Vagina (tissue), 2 donors: ENCODE results near the gene ATP6V1G2. TPM values are rescaled to one million over a fixed set of nuclear protein-coding genes. Genes with fewer than 3 reads are reported as not detected.

Experiments used
- DNase-seq, 2 donors: peaks; one replicate each; pipeline ENCODE4 v3.0.0-alpha.2; 2017; ENCODE audit errors: extremely low spot score in 2 of 2
- H3K27ac ChIP-seq: fragments of 200-600 bp; sonication (generic); one replicate; pipeline ENCODE4 v1.5.1; 2019
- H3K27me3 ChIP-seq: fragments of 200-600 bp; sonication (generic); one replicate; pipeline ENCODE4 v1.5.1; 2019
- H3K36me3 ChIP-seq, 2 donors: fragments of 200-600 bp; sonication (generic); one replicate each; pipeline ENCODE4 v1.5.1; 2017 to 2019
- H3K4me1 ChIP-seq: fragments of 200-600 bp; sonication (generic); one replicate; pipeline ENCODE4 v1.5.1; 2019
- H3K4me3 ChIP-seq, 2 donors: fragments of 200-600 bp; sonication (generic); 1 replicate in 1 of 2; 2 replicates in 1 of 2; pipeline ENCODE4 v1.5.1; 2016 to 2019
- H3K9me3 ChIP-seq: fragments of 200-600 bp; sonication (generic); one replicate; pipeline ENCODE4 v1.5.1; 2019
- CTCF ChIP-seq, 3 experiments: fragments of 450-650 bp in 2 of 3; fragments of 200-600 bp in 1 of 3; sonication (generic) in 1 of 3; IDR thresholded peaks; one replicate each; pipeline ENCODE4 v1.5.1; 2017 to 2019; ENCODE audit warnings: antibody characterized with exemption in 3 of 3, mild to moderate bottlenecking in 2 of 3, moderate library complexity in 2 of 3
- POLR2A ChIP-seq, 2 donors: fragments of 450-650 bp; IDR thresholded peaks; one replicate each; pipeline ENCODE4 v1.6.1; 2017; ENCODE audit warnings: antibody characterized with exemption in 2 of 2, mild to moderate bottlenecking in 2 of 2, moderate library complexity in 2 of 2
- POLR2AphosphoS5 ChIP-seq, 2 donors: sonication (generic); formaldehyde crosslinking; IDR thresholded peaks; one replicate each; pipeline ENCODE4 v1.9.0; 2017; ENCODE audit warnings: antibody characterized with exemption in 2 of 2, mild to moderate bottlenecking in 2 of 2, low read depth in 1 of 2; ENCODE audit not compliant: insufficient read depth in 1 of 2
- intact Hi-C: fragments of 100-400 bp; cut with DNase I; formaldehyde crosslinking; loops from one replicate; pipeline ENCODE4 v1.15.1; 2023
- total RNA-seq: library from RNA; depleted of rRNA; stranded (reverse); fragments of >200 nt; gene quantifications from one replicate; pipeline ENCODE4 v1.2.3, GENCODE V29; 2016

Gene ATP6V1G2
- total RNA-seq, 1 donor from 2014 or later = 5.4 TPM

DNA sequence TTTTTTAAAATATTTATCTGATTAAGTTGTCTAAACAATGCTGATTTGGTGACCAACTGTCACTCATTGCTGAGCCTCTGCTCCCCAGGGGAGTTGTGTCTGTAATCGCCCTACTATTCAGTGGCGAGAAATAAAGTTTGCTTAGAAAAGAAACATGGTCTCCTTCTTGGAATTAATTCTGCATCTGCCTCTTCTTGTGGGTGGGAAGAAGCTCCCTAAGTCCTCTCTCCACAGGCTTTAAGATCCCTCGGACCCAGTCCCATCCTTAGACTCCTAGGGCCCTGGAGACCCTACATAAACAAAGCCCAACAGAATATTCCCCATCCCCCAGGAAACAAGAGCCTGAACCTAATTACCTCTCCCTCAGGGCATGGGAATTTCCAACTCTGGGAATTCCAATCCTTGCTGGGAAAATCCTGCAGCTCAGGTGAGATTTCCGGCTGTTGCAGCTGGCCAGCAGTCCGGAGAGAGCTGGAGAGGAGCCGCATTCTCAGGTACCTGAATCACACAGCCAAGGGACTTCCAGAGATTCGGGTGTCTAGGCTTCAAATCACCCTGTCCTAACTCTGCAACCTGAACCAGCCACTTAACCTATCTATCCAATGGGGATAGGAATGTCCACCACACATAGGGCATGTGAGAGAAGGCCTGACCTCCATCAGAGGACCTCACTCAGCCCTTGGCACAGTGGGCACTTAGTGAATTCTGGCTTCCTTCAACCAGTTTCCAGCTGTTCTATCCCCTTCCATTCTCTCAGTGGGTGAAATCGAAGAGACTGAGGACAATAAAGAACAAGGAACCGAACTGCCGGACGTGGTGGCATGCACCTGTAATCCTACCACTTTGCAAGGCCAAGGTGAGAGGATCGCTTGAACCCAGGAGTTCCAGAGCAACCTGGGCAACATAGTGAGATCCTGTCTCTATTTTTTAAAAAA, 32.0 kb upstream of the ATP6V1G2 start:
- no peak for DNase-seq
- peaks cover 25% of the 10 kb centered on the region for H3K4me1 ChIP-seq
- no peaks in the 10 kb centered on the region for H3K9me3 ChIP-seq
- H3K27ac ChIP-seq = no peak overlapping the region
- H3K27me3 ChIP-seq = no peaks in the 10 kb centered on the region
- intact Hi-C loops = no loop called here
- no peak overlapping the region for H3K4me3 ChIP-seq
- TF ChIP-seq POLR2AphosphoS5 (IDR thresholded peaks at IDR 0.05; ENCODE audit: insufficient read depth in 1 of 2, low read depth in 1 of 2) = no peak
- no peak for TF ChIP-seq POLR2A (IDR thresholded peaks at IDR 0.05)
- H3K36me3 ChIP-seq = no peaks in the 10 kb centered on the region

GRCh38 chr6:31577579-31577966, 31.2 kb upstream of the ATP6V1G2 start:
- Histone ChIP-seq H3K27ac (no peak overlapping the region), H3K4me3 (no peak overlapping the region), H3K27me3 (no peaks in the 10 kb centered on the region), H3K36me3 (no peaks in the 10 kb centered on the region), H3K4me1 (peaks cover 20% of the 10 kb centered on the region), H3K9me3 (no peaks in the 10 kb centered on the region)
- DNase-seq = no peak
- intact Hi-C loops = no loop called here
- TF ChIP-seq CTCF (IDR thresholded peaks at IDR 0.05) (no peak), POLR2A (IDR thresholded peaks at IDR 0.05) (no peak)

DNA sequence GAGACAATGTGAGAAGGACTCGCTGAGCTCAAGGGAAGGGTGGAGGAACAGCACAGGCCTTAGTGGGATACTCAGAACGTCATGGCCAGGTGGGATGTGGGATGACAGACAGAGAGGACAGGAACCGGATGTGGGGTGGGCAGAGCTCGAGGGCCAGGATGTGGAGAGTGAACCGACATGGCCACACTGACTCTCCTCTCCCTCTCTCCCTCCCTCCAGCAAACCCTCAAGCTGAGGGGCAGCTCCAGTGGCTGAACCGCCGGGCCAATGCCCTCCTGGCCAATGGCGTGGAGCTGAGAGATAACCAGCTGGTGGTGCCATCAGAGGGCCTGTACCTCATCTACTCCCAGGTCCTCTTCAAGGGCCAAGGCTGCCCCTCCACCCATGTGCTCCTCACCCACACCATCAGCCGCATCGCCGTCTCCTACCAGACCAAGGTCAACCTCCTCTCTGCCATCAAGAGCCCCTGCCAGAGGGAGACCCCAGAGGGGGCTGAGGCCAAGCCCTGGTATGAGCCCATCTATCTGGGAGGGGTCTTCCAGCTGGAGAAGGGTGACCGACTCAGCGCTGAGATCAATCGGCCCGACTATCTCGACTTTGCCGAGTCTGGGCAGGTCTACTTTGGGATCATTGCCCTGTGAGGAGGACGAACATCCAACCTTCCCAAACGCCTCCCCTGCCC, 30.6 kb upstream of the ATP6V1G2 start:
- Histone ChIP-seq H3K27me3 (no peaks in the 10 kb centered on the region), H3K9me3 (no peaks in the 10 kb centered on the region), H3K4me3 (no peak overlapping the region), H3K4me1 (peaks cover 15% of the 10 kb centered on the region), H3K27ac (no peak overlapping the region), H3K36me3 (no peaks in the 10 kb centered on the region)
- no peak for DNase-seq
- TF ChIP-seq POLR2A (IDR thresholded peaks at IDR 0.05) (no peak), CTCF (IDR thresholded peaks at IDR 0.05) (no peak), POLR2AphosphoS5 (IDR thresholded peaks at IDR 0.05; ENCODE audit: insufficient read depth in 1 of 2, low read depth in 1 of 2) (no peak)
- intact Hi-C loops = no loop called here

GRCh38 chr6:31575952-31576685, 29.7 kb upstream of the ATP6V1G2 start:
- Histone ChIP-seq H3K36me3 (no peaks in the 10 kb centered on the region), H3K4me1 (peaks cover 5% of the 10 kb centered on the region), H3K27me3 (no peaks in the 10 kb centered on the region), H3K9me3 (no peaks in the 10 kb centered on the region), H3K27ac (peak overlapping the region; percentile 9), H3K4me3 (peak overlapping the region; percentile 28 to 33)
- TF ChIP-seq CTCF (IDR thresholded peaks at IDR 0.05) (no peak), POLR2AphosphoS5 (IDR thresholded peaks at IDR 0.05; ENCODE audit: insufficient read depth in 1 of 2, low read depth in 1 of 2) (no peak), POLR2A (IDR thresholded peaks at IDR 0.05) (no peak)
- intact Hi-C loops = no loop called here
- DNase-seq = no peak

- TF ChIP-seq POLR2AphosphoS5 (IDR thresholded peaks at IDR 0.05; ENCODE audit: insufficient read depth in 1 of 2, low read depth in 1 of 2) (peak in 1 of 2 donors; percentile 56), CTCF (IDR thresholded peaks at IDR 0.05) (no peak), POLR2A (IDR thresholded peaks at IDR 0.05) (peak in 1 of 2 donors; percentile 16)
- H3K36me3 ChIP-seq = no peaks in the 10 kb centered on the region
- H3K4me3 ChIP-seq = peak within 1 kb of the TSS; percentile 28 to 33
- H3K4me1 ChIP-seq = peaks cover 2% of the 10 kb centered on the region
- no peak for DNase-seq
- no peaks in the 10 kb centered on the region for H3K27me3 ChIP-seq
- peak within 1 kb of the TSS; percentile 9 for H3K27ac ChIP-seq
- H3K9me3 ChIP-seq = no peaks in the 10 kb centered on the region
- intact Hi-C loops = no loop called here
These were observed 29.0 kb upstream of the ATP6V1G2 start, which contains the start of gene TNF for GRCh38 chr6:31575335-31575901. Gene TNF, plus strand, starts transcription at chr6:31575565. Its CDS starts 177 bp downstream, at chr6:31575742.
